H9 (cell line): Measurements from ENCODE around the gene NIPAL1. TPM values are rescaled to one million over a fixed set of nuclear protein-coding genes. Genes with fewer than 3 reads are reported as not detected.

Source experiments
- DNase-seq: peaks from one replicate; pipeline ENCODE4 v3.0.0-alpha.2; 2017
- H2AFZ ChIP-seq: one replicate; pipeline ENCODE4 v1.6.1; 2013; ENCODE audit warnings: mild to moderate bottlenecking, low read length, control low read depth, moderate library complexity
- H2AK5ac ChIP-seq: 2 replicates; pipeline ENCODE4 v1.6.1; 2013; ENCODE audit warnings: low read length, control low read depth, mixed read lengths; ENCODE audit not compliant: insufficient read length
- H2BK120ac ChIP-seq: one replicate; pipeline ENCODE4 v1.6.1; 2013; ENCODE audit warnings: low read depth, mild to moderate bottlenecking, low read length, control low read depth, inconsistent platforms; ENCODE audit not compliant: poor library complexity, severe bottlenecking
- H2BK12ac ChIP-seq: 2 replicates; pipeline ENCODE4 v1.6.1; 2013; ENCODE audit warnings: low read length, control low read depth, mixed read lengths, low read depth; ENCODE audit not compliant: insufficient read length
- H2BK15ac ChIP-seq: 2 replicates; pipeline ENCODE4 v1.6.1; 2013; ENCODE audit warnings: low read depth, low read length, control low read depth
- H2BK20ac ChIP-seq: one replicate; pipeline ENCODE4 v1.6.1; 2013; ENCODE audit warnings: low read depth, mild to moderate bottlenecking, low read length, control low read depth, inconsistent platforms; ENCODE audit not compliant: poor library complexity, severe bottlenecking
- H2BK5ac ChIP-seq: 2 replicates; pipeline ENCODE4 v1.6.1; 2013; ENCODE audit warnings: low read length, control low read depth, mixed read lengths; ENCODE audit not compliant: insufficient read length
- H3K14ac ChIP-seq: 2 replicates; pipeline ENCODE4 v1.6.1; 2013; ENCODE audit warnings: low read length, control low read depth; ENCODE audit not compliant: insufficient read depth
- H3K18ac ChIP-seq: 2 replicates; pipeline ENCODE4 v1.6.1; 2013; ENCODE audit warnings: low read depth, mild to moderate bottlenecking, mixed read lengths, low read length, control low read depth; ENCODE audit not compliant: insufficient read length
- H3K23ac ChIP-seq: 2 replicates; pipeline ENCODE4 v1.6.1; 2013; ENCODE audit warnings: low read length, control low read depth, mixed read lengths, low read depth; ENCODE audit not compliant: insufficient read length
- H3K23me2 ChIP-seq: 2 replicates; pipeline ENCODE4 v1.6.1; 2013; ENCODE audit warnings: low read depth, mild to moderate bottlenecking, mixed read lengths, low read length, control low read depth; ENCODE audit not compliant: insufficient read length, poor library complexity, severe bottlenecking
- H3K27ac ChIP-seq: 2 replicates; pipeline ENCODE4 v1.5.1; 2013; ENCODE audit warnings: low read length, control low read depth, mixed read lengths, low read depth; ENCODE audit not compliant: insufficient read length
- H3K27me3 ChIP-seq: 2 replicates; pipeline ENCODE4 v1.6.1; 2013; ENCODE audit warnings: low read length, control low read depth, inconsistent platforms; ENCODE audit not compliant: insufficient read depth
- H3K4ac ChIP-seq: 2 replicates; pipeline ENCODE4 v1.6.1; 2013; ENCODE audit warnings: low read depth, mild to moderate bottlenecking, control low read depth, inconsistent platforms, low read length, moderate library complexity
- H3K4me1 ChIP-seq: 2 replicates; pipeline ENCODE4 v1.6.1; 2013; ENCODE audit warnings: low read length, control low read depth, inconsistent platforms; ENCODE audit not compliant: insufficient read depth
- H3K4me2 ChIP-seq: 2 replicates; pipeline ENCODE4 v1.6.1; 2013; ENCODE audit warnings: low read length, control low read depth, mixed read lengths; ENCODE audit not compliant: insufficient read length, insufficient read depth
- H3K56ac ChIP-seq: 2 replicates; pipeline ENCODE4 v1.6.1; 2013; ENCODE audit warnings: low read depth, mild to moderate bottlenecking, mixed read lengths, low read length, control low read depth; ENCODE audit not compliant: insufficient read length
- H3K79me1 ChIP-seq: 2 replicates; pipeline ENCODE4 v1.6.1; 2013; ENCODE audit warnings: low read depth, mild to moderate bottlenecking, moderate library complexity, low read length, control low read depth, inconsistent platforms; ENCODE audit not compliant: insufficient read depth, poor library complexity, severe bottlenecking
- H3K79me2 ChIP-seq: 2 replicates; pipeline ENCODE4 v1.6.1; 2013; ENCODE audit warnings: low read length, control low read depth, inconsistent platforms; ENCODE audit not compliant: insufficient read depth
- H3K9ac ChIP-seq: 2 replicates; pipeline ENCODE4 v1.6.1; 2013; ENCODE audit warnings: low read length, control low read depth, mixed read lengths; ENCODE audit not compliant: insufficient read length; ENCODE audit errors: extremely low read depth
- H3K9me3 ChIP-seq: one replicate; pipeline ENCODE4 v1.6.1; 2013; ENCODE audit warnings: low read depth, low read length, inconsistent platforms; ENCODE audit not compliant: control insufficient read depth
- H3T11ph ChIP-seq: one replicate; pipeline ENCODE4 v1.6.1; 2013; ENCODE audit warnings: mild to moderate bottlenecking, low read length, control low read depth, inconsistent platforms
- H4K20me1 ChIP-seq: one replicate; pipeline ENCODE4 v1.6.1; 2013; ENCODE audit not compliant: control insufficient read depth, insufficient read length, insufficient read depth
- H4K5ac ChIP-seq: 2 replicates; pipeline ENCODE4 v1.6.1; 2013; ENCODE audit warnings: low read depth, mild to moderate bottlenecking, mixed read lengths, low read length, control low read depth; ENCODE audit not compliant: insufficient read length
- H4K8ac ChIP-seq: replicated peaks from 2 replicates; pipeline ENCODE4 v1.6.1; 2013; ENCODE audit warnings: low read length, control low read depth, mixed read lengths, low read depth; ENCODE audit not compliant: insufficient read length
- H4K91ac ChIP-seq: 2 replicates; pipeline ENCODE4 v1.6.1; 2013; ENCODE audit warnings: low read depth, mild to moderate bottlenecking, moderate library complexity, mixed read lengths, low read length, control low read depth; ENCODE audit not compliant: insufficient read length
- H3K27ac Mint-ChIP-seq, 3 experiments: 2 replicates in 2 of 3; 3 replicates in 1 of 3; pipeline ENCODE4 v1.8.0; 2020 to 2021; ENCODE audit warnings: mixed read lengths in 3 of 3, mild to moderate bottlenecking in 1 of 3, moderate library complexity in 1 of 3
- H3K27me3 Mint-ChIP-seq: 2 replicates; pipeline ENCODE4 v1.8.0; 2021; ENCODE audit warnings: low read depth, mild to moderate bottlenecking, moderate library complexity, mixed read lengths
- H3K36me3 Mint-ChIP-seq, 3 experiments: 2 replicates in 2 of 3; 3 replicates in 1 of 3; pipeline ENCODE4 v1.8.0; 2020 to 2021; ENCODE audit warnings: low read depth in 3 of 3, mixed read lengths in 3 of 3; ENCODE audit not compliant: insufficient read depth in 1 of 3
- H3K4me1 Mint-ChIP-seq, 2 experiments: 2 replicates each; pipeline ENCODE4 v1.8.0; 2020; ENCODE audit warnings: mixed read lengths in 2 of 2
- H3K4me3 Mint-ChIP-seq, 2 experiments: 2 replicates in 1 of 2; 3 replicates in 1 of 2; pipeline ENCODE4 v1.8.0; 2020 to 2021; ENCODE audit warnings: mild to moderate bottlenecking in 2 of 2, mixed read lengths in 2 of 2, moderate library complexity in 1 of 2
- H3K9me3 Mint-ChIP-seq, 2 experiments: 2 replicates in 1 of 2; 3 replicates in 1 of 2; pipeline ENCODE4 v1.8.0; 2020; ENCODE audit warnings: mild to moderate bottlenecking in 2 of 2, mixed read lengths in 2 of 2, moderate library complexity in 1 of 2
- total RNA-seq: library from RNA; stranded (reverse); gene quantifications from 2 replicates; pipeline ENCODE4 v1.2.1, GENCODE V29; 2021
- TF ChIP-seq, protein P1 (sequence below): fragments of 200-600 bp; sonication (generic); conservative IDR thresholded peaks from 3 replicates; pipeline ENCODE4 v1.8.0; 2021; ENCODE audit warnings: antibody characterized with exemption, mild to moderate bottlenecking

Gene NIPAL1
- total RNA-seq, 1 experiment from 2014 or later: 16.9 TPM

DNA sequence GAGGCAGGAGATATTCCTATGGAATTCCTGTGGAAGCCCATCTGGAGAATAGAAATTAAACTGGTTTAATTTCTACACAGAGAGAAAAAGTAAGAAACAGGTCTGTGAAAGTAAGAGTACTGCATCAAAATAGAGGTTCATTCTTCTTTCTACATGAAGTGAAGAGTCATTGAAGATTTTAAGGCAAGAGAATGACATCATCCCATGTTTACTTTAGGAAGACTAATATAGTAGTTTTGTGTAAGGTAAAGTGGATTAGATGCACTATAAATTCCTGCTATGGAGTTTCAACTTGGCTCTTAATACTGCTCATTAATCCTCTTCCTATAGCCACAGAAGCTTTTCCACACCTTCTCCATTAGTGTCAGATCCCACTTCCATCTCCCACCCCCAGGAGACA lies 47.7 kb upstream of the NIPAL1 start:
- Mint-ChIP-seq H3K27ac (no peak overlapping the region), H3K9me3 (peaks cover 0 to 2% of the 10 kb centered on the region in 2 experiments; a peak in 1 of 5 replicates), H3K27me3 (no peaks in the 10 kb centered on the region), H3K4me3 (no peak overlapping the region), H3K36me3 (no peaks in the 10 kb centered on the region; a peak in 2 of 7 replicates), H3K4me1 (no peaks in the 10 kb centered on the region)
- Histone ChIP-seq H3K27me3 (no peaks in the 10 kb centered on the region), H3K79me1 (no peaks in the 10 kb centered on the region), H2AFZ (no peak overlapping the region), H3K4ac (no peak overlapping the region), H2BK12ac (no peak overlapping the region), H3K14ac (no peak overlapping the region), H3K23me2 (no peaks in the 10 kb centered on the region), H3K4me1 (no peaks in the 10 kb centered on the region), H3T11ph (no peak overlapping the region), H4K5ac (no peak overlapping the region), H3K27ac (no peak overlapping the region), H3K9me3 (no peaks in the 10 kb centered on the region), H2BK120ac (no peak overlapping the region), H3K56ac (no peak overlapping the region), H3K4me2 (no peak overlapping the region), H4K20me1 (no peaks in the 10 kb centered on the region), H4K91ac (no peak overlapping the region), H2AK5ac (no peak overlapping the region), H3K79me2 (no peaks in the 10 kb centered on the region), H2BK20ac (no peak overlapping the region), H3K23ac (no peak overlapping the region), H4K8ac (no peak overlapping the region), H2BK5ac (no peak overlapping the region), H2BK15ac (no peak overlapping the region), H3K9ac (no peak overlapping the region), H3K18ac (no peak overlapping the region)
- TF ChIP-seq, protein P1, sequence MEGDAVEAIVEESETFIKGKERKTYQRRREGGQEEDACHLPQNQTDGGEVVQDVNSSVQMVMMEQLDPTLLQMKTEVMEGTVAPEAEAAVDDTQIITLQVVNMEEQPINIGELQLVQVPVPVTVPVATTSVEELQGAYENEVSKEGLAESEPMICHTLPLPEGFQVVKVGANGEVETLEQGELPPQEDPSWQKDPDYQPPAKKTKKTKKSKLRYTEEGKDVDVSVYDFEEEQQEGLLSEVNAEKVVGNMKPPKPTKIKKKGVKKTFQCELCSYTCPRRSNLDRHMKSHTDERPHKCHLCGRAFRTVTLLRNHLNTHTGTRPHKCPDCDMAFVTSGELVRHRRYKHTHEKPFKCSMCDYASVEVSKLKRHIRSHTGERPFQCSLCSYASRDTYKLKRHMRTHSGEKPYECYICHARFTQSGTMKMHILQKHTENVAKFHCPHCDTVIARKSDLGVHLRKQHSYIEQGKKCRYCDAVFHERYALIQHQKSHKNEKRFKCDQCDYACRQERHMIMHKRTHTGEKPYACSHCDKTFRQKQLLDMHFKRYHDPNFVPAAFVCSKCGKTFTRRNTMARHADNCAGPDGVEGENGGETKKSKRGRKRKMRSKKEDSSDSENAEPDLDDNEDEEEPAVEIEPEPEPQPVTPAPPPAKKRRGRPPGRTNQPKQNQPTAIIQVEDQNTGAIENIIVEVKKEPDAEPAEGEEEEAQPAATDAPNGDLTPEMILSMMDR: no peak
- no peak for DNase-seq
